Fibroblast of the conjunctiva (primary cell): ENCODE measurements around the gene RPF1.
"Not testable (repeated sequence)": the region's sequence is repeated elsewhere in the genome, so short reads cannot be mapped to it uniquely, and the experiment has no call there.

Experiments used
- DNase-seq: peaks from one replicate; pipeline ENCODE4 v3.0.0-alpha.2; 2010; ENCODE audit warnings: low read depth

Gene RPF1, protein sequence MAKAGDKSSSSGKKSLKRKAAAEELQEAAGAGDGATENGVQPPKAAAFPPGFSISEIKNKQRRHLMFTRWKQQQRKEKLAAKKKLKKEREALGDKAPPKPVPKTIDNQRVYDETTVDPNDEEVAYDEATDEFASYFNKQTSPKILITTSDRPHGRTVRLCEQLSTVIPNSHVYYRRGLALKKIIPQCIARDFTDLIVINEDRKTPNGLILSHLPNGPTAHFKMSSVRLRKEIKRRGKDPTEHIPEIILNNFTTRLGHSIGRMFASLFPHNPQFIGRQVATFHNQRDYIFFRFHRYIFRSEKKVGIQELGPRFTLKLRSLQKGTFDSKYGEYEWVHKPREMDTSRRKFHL

DNA sequence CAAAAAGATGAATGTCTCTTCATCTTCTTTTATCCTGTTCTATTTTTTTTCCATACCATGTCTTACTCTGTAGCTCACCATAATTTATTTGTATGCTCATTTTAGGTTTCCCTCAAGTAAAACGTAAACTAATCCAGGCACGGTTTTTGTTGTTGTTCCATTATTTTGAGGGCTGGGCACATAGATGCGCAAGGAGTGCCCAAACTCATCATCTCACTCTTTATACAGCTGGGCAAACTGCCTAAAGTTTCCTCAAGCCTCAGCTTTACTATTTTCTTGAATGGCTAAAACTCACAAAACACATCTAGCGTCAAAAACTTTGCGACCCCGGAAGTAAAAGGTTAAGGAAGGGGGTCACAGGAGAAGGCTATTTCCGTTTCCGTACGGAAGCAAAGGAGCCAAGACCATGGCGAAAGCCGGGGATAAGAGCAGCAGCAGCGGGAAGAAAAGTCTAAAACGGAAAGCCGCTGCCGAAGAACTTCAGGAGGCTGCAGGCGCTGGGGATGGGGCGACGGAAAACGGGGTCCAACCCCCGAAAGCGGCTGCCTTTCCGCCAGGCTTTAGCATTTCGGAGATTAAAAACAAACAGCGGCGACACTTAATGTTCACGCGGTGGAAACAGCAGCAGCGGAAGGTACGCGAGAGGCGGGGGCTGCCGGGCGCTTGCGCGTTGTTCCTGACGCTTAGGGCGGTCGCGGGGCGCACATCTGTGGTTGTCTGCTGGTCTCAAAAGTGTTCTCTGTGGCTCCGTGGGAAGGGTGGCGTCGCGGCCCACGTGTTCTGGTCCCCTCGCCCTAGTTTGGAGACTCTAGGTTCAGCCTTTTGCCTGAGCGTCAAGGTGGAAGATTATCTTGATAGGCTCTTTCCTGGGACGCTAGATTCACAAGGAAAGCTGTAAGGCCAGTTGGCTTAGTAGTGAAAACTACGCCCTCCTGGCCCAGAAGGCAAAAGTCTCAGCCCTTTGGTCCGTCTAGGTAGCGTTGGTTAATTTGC, at the start of gene RPF1:
RPF1 (plus strand) TSS at position 391 of the 993 bp plus-strand sequence; CDS start at position 407, 16 bp downstream.
- peak; percentile 54 for DNase-seq

DNA sequence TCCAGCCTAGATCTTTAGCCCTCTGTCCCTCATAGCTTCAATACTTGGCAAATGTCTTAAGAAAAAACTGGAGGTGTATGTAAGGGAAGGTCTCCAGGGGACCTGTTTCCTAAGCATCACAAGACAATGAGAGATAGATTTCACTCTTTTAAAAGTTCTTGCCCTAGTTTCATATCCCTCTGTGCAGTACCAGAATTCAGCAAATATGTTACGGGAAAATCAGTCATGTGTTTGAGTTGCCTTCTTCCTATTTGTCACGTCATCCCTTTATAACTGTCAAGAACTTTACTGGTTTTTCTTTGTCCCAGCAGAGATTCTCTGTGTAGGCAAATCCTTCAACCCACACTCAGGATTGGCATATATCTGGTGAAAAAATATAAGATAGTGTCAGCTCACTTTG, 48.5 kb upstream of the RPF1 start:
- no peak for DNase-seq

DNA sequence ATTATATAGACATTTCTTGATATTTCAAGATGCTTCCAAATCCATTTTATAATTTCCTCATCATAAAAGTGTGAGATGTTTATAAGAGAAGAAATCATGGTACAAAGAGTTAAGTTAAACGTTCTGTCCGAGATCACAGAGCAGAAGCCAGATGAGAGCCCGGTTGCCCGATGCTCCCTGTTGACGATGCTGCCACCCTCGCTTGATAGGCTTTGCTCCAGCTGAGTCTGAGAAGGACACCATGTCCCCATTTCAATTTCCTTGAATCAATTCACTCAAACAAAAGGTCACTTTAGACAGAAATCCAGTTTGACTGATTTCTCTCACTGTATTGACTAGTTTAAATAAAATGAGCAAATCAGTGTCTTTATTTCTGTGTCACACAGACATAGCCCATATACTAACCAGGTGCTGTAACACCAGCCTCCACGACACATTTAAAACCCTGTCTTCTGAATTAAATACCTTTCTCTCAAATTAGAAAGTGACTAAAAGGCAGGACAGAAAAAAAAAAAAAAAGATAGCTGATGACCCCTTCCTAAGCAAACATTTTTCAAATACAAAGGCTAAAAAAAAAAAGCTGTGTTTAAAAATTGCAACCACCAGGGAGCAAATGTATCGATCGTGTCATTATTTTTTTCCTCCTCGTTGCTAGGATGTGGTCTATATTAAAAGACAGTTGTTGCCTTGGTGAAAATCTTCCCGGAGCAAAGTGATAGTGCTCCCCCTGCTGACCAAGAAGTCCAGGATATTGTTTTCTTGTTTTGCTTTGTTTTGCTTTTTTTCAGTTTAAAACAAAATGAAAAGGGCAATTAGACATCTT, 45.6 kb upstream of the RPF1 start:
- DNase-seq: peak; percentile 67

GRCh38 chr1:84434081-84434769, 44.8 kb upstream of the RPF1 start:
- DNase-seq: no peak

- DNase-seq: no peak
These were observed 44.1 kb upstream of the RPF1 start for GRCh38 chr1:84434801-84435549.

GRCh38 chr1:84436876-84437655, 42.0 kb upstream of the RPF1 start:
- DNase-seq: no peak

GRCh38 chr1:84442256-84442655, 36.8 kb upstream of the RPF1 start:
- peak; percentile 85 for DNase-seq

- not testable (repeated sequence) for DNase-seq
These were observed 36.1 kb upstream of the RPF1 start for GRCh38 chr1:84442747-84443646.

DNA sequence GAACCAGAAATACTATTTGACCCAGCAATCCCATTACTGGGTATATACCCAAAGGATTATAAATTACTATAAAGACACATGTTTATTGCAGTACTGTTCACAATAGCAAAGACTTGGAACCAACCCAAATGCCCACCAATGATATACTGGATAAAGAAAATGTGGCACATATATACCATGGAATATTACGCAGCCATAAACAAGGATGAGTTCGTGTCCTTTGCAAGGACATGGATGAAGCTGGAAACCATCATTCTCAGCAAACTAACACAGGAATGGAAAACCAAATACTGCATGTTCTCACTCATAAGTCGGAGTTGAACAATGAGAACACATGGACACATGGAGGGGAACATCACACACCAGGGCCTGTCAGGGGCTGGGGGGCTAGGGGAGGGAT, 30.4 kb upstream of the RPF1 start:
- DNase-seq: not testable (repeated sequence)

- DNase-seq: no peak
These were observed 28.2 kb upstream of the RPF1 start for GRCh38 chr1:84450910-84451309.

GRCh38 chr1:84452436-84452835, 26.6 kb upstream of the RPF1 start:
- DNase-seq: no peak

DNA sequence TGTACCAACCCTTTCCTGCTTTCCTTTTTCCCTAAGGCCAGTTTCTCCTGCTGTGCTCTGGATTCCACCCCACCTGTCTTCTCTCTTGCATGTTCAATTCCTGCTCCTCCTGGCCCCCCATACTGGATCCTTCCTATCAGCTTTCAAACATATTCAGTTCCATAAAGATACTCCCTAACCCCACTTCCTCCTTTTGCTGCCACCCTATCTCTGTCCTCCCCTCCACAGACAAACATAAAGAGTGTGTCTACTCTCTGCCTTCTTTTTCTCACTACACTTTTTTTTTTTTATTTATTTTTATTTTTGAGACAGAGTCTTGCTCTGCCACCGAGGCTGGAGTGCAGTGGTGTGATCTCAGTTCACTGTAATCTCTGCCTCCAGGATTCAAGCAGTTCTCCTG, 16.9 kb upstream of the RPF1 start:
- DNase-seq: no peak

- no peak for DNase-seq
These were observed 11.8 kb upstream of the RPF1 start for GRCh38 chr1:84467298-84467697.

DNA sequence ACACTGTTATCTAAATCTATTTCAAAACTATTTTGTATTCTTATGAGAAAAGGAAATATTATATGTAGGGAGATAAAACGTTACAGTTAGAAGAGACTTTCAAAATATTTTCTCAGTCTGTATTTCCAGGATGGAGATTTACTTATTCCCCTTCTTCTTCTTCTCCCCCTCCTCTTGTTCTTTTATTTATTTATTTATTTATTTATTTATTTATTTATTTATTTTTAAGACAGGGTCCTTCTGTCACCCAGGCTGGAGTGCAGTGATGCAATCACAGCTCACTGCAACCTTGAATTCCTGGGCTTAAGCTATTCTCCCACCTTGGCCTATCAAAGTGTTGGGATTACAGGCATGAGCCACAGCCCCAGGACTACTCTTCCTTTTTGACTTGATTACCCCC, 2.8 kb upstream of the RPF1 start:
- no peak for DNase-seq

GRCh38 chr1:84479998-84480397, 932 bp downstream of the RPF1 start:
- no peak for DNase-seq

DNA sequence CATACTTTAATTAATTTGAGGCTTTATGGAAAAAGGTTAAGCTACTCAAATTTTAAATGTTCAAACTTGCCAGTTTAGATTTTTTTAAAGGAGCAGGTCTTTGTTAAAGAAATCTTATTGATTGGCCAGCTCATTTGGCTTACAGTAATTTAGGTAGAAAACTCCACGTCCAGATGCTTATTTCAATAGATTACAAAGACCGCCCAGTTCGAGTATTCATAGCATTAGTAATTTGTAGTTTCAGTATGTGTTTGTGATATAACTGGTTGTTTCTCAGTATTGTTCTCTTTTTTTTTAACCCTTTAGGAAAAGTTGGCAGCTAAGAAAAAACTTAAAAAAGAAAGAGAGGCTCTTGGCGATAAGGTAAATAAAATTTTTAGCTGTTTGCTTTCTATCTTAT, 1.6 kb downstream of the RPF1 start:
- no peak for DNase-seq

DNA sequence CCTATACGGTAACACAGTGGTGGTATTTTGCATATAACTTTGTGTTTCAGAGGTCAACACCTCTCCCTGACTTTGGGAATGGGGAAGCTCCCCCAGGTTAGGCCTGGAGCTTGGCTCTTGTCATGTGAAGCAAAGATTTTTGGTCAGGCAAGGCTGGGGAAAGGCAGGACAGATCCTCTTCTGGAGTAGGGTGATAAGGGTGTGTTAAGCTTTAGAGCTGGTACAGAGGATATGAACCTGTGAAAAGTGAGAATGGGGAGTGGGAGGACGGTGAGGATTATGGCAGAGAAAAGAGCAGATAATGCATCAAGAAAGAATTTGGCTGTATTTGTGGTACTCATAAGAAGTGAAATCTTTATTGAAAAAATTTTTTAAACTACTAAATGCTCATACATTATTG, 2.3 kb downstream of the RPF1 start:
- DNase-seq: no peak

- DNase-seq: no peak
These were observed 9.0 kb downstream of the RPF1 start for GRCh38 chr1:84488107-84488506.

GRCh38 chr1:84489766-84490165, 10.7 kb downstream of the RPF1 start:
- no peak for DNase-seq
